ENCODE data around the gene DRC7.

DRC7 gene, protein sequence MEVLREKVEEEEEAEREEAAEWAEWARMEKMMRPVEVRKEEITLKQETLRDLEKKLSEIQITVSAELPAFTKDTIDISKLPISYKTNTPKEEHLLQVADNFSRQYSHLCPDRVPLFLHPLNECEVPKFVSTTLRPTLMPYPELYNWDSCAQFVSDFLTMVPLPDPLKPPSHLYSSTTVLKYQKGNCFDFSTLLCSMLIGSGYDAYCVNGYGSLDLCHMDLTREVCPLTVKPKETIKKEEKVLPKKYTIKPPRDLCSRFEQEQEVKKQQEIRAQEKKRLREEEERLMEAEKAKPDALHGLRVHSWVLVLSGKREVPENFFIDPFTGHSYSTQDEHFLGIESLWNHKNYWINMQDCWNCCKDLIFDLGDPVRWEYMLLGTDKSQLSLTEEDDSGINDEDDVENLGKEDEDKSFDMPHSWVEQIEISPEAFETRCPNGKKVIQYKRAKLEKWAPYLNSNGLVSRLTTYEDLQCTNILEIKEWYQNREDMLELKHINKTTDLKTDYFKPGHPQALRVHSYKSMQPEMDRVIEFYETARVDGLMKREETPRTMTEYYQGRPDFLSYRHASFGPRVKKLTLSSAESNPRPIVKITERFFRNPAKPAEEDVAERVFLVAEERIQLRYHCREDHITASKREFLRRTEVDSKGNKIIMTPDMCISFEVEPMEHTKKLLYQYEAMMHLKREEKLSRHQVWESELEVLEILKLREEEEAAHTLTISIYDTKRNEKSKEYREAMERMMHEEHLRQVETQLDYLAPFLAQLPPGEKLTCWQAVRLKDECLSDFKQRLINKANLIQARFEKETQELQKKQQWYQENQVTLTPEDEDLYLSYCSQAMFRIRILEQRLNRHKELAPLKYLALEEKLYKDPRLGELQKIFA

GRCh38 chr16:57694725-57695679 is at the start of gene DRC7:
TSS of gene DRC7 (plus strand) at chr16:57694806. CDS start at chr16:57697950, 3,144 bp downstream.
- DNase-seq: no peak

GRCh38 chr16:57645169-57645568 is 49.4 kb upstream of the DRC7 start:
- no peak for DNase-seq

GRCh38 chr16:57645691-57646387 is 48.8 kb upstream of the DRC7 start:
- peak; percentile 22 for DNase-seq

DNA sequence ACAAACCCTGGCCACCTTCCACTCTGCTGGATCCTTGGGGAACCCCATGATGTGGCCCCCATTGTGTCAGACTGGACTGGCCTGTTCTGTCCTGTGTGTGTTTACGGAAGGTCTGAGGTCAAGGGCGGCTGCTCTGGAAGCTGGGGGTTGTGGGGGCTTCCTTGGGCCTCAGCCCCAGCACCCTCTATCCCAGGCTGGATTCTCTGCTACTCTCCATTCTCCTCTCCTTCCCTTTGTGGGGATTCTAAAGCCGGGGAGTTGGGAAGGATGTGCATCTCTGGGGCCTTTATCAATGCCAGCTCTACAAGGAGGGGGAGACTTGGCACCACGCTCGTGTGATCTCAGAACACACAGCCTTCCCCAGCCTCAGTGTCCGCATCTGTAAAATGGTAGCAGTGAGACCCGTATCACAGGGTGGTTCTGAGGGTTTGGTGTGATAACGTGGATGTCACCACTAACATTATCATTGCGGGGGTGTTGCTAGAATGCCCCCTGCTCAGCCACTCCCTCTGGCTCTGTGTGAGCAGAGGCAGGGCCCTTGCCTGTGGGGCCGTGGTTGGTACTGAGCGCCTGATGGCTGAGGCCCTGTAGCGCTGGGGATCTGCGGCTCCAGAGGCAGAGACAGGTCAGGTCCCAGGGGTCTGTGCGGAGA is 48.1 kb upstream of the DRC7 start:
- DNase-seq: no peak

DNA sequence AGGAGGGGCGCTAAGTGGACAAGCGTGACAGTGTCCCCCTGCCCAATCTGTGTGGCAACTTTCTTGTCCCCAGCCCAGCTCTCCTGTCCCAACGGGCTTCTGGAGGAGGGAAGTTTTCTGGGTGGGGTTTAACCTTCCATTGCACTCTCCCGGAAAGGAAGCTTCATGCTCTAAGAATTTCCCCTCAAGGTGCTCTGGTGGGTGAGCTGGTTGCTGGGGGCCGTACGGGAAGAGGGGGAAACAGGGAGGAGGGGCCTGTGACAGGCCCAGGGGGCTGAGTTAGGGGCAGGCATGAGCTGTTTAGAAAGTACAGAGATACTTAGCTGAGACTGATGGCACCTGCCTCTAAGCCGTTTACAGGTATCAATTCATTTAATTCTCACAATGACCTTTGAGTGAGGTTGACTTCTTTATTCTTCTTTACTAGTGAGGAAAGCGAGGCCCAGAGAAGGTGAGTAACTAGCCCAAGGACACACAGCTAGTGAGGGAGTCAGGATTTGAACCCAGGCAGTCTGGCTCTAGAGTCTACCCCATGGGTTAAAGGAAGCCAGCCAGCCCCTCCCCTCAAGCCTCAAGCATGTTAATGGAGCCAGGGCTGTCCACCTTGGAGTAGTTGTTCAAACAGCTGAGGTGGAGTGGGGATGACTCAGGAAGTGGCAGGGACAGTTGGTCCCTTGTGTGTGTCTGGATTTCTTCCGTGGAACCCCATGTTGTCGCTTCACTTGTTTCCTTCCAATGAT is 47.3 kb upstream of the DRC7 start:
- DNase-seq: no peak

DNA sequence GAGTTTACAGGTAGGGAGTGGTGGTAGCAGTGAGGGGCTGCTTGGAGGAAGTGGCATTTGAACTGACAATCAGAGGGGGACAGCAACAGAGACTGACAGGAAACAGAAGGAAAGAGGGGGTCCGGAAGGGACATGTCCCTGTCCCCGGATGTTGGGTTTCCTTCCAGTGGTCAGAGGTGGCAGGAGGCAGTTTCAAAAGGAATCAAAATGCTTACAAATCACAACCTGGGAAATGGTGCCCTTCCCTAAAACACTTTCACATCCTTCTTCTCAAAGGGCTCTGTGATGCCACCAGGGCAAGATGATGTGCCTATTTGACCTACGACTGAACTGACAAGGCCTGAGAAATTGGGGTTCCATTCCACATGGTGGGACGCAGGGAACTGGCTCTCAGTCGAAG is 46.5 kb upstream of the DRC7 start:
- DNase-seq: no peak

- DNase-seq: peak; percentile 63
Measured at GRCh38 chr16:57648581-57649442, 45.8 kb upstream of the DRC7 start.

DNA sequence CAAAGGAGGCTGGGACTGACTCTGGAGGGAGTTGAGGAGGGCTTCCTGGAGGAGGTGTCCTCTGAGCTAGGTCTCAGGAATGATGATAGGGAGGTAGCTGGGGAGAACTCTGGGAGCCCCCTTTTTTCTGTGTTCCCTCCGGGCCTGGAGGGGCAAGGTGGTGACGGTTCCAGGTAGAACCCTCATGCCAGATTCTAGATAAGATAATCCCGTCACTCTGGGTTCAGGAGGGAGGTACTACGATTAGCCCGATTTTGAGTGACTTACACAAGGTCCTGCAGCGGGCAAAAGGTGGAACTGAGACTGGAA is 45.2 kb upstream of the DRC7 start:
- no peak for DNase-seq

- DNase-seq: no peak
Measured at GRCh38 chr16:57649846-57650245, 44.8 kb upstream of the DRC7 start.

- DNase-seq: no peak
Measured at GRCh38 chr16:57651344-57652333, 43.0 kb upstream of the DRC7 start.

GRCh38 chr16:57652695-57653471 is 41.7 kb upstream of the DRC7 start:
- DNase-seq: no peak

DNA sequence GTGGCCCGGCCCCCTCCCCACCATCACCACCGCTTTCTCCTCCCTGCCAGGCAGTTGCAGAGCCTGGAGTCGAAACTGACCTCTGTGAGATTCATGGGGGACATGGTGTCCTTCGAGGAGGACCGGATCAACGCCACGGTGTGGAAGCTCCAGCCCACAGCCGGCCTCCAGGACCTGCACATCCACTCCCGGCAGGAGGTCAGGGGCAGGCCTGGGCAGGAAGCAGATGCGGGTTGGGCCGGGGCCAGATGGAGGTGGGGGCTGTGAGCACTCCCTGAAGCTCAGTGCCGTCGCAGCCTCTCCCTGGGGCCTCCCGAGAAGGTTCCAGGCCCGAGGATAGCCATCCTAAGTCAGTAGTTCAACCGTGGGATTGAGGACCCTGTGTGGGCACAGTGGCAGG is 40.7 kb upstream of the DRC7 start:
- DNase-seq: no peak

- DNase-seq: no peak
Measured at GRCh38 chr16:57656342-57656955, 38.2 kb upstream of the DRC7 start.

DNA sequence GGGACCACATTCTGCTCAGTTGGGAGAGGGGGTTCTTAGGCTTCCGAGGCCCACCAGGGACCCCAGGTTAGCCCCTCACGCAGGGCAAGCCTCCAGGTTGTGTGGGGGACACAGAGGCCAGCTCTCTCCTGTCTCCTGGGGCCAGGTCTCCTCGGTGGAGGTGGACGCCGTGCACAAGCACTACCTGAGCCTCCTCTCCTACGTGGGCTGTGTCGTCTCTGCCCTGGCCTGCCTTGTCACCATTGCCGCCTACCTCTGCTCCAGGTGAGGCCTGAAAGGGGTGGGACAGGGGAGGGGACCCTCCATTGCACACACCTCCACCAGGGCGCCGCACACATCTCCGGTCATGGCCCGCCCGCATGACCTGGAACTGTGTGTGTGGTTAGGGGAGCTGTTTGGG is 37.4 kb upstream of the DRC7 start:
- no peak for DNase-seq

DNA sequence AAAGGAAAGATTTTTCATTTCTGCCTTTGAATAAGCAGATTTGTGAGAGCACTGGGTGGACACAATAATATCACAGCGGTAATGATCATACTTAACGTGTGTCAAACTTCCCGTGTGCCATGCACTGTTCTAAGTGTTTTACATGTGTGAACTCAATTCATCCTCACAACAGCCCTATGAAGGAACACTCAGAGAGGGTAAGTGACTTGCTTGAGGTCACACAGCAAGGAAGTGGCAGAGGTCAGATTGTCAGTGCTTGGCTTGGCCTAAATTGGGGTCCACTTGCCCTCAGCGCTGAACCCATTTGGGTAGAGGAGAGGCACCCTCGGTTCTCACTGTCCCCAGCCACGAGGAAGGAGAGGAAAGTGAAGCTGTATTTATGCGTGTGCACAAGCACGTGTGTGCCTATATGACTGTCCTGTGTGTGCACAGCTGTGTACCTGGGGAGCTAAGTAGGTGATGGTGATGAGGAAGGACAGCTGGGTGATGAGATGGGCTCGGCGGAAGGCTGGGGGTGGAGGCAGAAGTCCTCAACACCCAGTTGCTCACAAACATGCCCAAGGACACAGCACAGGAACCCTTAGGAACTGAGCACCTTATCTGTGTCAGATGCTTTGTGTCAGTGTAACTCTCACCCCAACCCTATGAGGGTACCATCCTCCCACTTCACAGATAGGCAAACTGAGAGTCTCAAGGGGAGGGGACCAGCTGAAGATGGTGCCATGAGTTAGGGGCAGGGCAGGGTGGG is 36.3 kb upstream of the DRC7 start:
- DNase-seq: no peak

DNA sequence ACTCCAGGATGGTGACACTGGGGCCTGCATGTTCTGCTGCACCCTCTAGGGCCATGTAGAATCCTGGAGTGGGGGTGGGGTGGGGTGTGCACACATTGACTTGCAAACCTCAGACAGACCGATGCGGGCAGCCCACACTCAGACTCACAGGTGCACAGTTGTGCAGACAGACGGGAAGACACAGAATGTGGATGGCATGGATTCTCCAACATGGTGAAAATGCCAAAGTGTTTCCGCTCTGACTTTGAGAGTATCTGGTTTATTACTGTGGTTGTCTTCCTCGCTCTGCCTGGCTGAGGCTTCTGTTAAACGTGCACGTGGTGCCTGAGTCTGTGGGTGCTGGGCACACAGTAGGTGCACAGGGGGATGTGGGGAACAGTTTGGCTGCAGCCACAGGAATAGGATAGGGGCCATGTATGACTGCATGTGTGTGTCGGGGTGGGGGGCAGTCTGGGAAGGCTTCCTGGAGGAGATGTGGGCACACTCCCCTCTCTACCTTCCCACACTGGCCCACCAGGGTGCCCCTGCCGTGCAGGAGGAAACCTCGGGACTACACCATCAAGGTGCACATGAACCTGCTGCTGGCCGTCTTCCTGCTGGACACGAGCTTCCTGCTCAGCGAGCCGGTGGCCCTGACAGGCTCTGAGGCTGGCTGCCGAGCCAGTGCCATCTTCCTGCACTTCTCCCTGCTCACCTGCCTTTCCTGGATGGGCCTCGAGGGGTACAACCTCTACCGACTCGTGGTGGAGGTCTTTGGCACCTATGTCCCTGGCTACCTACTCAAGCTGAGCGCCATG is 35.5 kb upstream of the DRC7 start:
- no peak for DNase-seq
